BLaER1 (cell line): ENCODE measurements around the gene RPL19.
A peak's percentile ranks its signal among the peaks of the same experiment; 100 is the strongest.

Experiments
- H3K27ac ChIP-seq: shearing (Covaris generic); formaldehyde crosslinking; 2 replicates; pipeline ENCODE4 v1.8.1; 2022
- H3K27me3 ChIP-seq: shearing (Covaris generic); formaldehyde crosslinking; 2 replicates; pipeline ENCODE4 v1.8.1; 2022
- H3K36me3 ChIP-seq: shearing (Covaris generic); formaldehyde crosslinking; 2 replicates; pipeline ENCODE4 v1.8.1; 2022
- H3K4me1 ChIP-seq: shearing (Covaris generic); formaldehyde crosslinking; 2 replicates; pipeline ENCODE4 v1.8.1; 2022
- H3K4me2 ChIP-seq: shearing (Covaris generic); formaldehyde crosslinking; 2 replicates; pipeline ENCODE4 v1.8.1; 2022
- H3K4me3 ChIP-seq: shearing (Covaris generic); formaldehyde crosslinking; 2 replicates; pipeline ENCODE4 v1.8.1; 2022
- H3K9ac ChIP-seq: shearing (Covaris generic); formaldehyde crosslinking; 2 replicates; pipeline ENCODE4 v1.8.1; 2022
- H3K9me3 ChIP-seq: shearing (Covaris generic); formaldehyde crosslinking; 2 replicates; pipeline ENCODE4 v1.8.1; 2022
- H4K20me1 ChIP-seq: shearing (Covaris generic); formaldehyde crosslinking; 2 replicates; pipeline ENCODE4 v1.8.1; 2022
- Cebpa-rat ChIP-seq: shearing (Covaris generic); IDR thresholded peaks from 2 replicates; pipeline ENCODE4 v1.8.1; 2022

The RPL19 gene

DNA sequence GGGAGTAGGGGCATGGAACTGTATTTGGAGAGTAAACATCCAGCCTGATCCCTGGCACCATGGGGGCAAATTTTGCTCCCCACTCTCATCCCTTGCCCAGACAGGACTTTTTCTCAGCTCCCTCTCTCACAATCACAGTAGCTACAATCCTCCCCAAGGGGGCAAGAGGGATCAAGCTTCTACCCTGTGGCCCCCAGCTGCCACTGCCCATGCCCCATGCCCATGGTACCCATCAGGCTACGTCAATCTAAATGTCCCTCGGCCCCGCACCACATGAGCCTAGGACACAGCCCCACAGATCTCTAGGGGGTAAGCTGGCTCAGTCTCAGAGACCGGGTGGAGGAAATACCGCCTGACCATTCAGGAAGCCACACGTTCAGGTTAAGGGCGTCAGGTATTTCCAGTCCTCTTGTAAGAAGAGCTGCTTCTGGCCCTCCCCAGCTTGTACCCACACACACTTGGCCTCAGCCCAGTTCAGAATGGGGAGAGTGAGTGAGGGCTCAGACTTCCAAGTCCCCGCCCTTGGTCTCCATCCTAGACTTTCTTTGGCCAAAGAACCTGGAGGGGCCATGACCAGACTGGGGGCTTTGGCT lies 4.4 kb upstream of the RPL19 start:
- peak overlapping the region; percentile 55 for H3K27ac ChIP-seq
- H3K9ac ChIP-seq, result peak overlapping the region; percentile 52
- peak overlapping the region; percentile 98 for H3K4me2 ChIP-seq
- H3K4me1 ChIP-seq, result peaks cover 55% of the 10 kb centered on the region
- no peaks in the 10 kb centered on the region for H3K27me3 ChIP-seq
- peaks cover 43% of the 10 kb centered on the region for H3K36me3 ChIP-seq
- TF ChIP-seq Cebpa-rat, result no peak
- H3K9me3 ChIP-seq, result no peaks in the 10 kb centered on the region
- peak overlapping the region; percentile 87 for H3K4me3 ChIP-seq
- H4K20me1 ChIP-seq, result peaks cover 51% of the 10 kb centered on the region

DNA sequence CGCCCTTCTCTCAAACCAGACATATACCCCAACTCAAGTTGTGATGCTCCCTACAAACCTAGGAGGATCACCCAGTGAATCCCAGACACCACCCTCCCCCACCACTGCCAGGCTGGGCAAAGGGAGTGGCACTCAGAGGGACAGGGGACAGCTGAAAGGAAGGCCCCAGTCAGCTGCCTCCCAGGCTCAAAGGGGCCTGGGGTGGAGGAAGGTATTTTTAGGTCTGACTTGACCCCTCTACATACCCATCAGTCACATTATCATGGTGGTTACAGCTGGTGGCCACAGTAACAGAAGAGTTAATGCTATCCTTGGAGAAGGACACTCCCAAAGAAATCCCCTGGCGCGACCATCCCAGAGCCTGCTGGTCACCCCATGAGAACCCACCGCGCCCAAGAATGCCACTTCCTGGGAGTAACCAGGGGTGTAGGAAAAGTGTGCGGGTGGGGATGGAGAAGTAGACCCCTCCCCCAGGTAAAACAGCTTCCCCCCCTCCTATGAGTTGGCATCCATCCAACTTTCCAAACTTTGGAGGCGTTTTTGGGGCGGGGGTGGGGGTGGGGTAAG lies 3.8 kb upstream of the RPL19 start:
- peaks cover 41% of the 10 kb centered on the region for H3K36me3 ChIP-seq
- peak overlapping the region; percentile 52; the same call in 1 of the 2 replicates for H3K9ac ChIP-seq
- H3K4me1 ChIP-seq, result peaks cover 59% of the 10 kb centered on the region
- H3K9me3 ChIP-seq, result no peaks in the 10 kb centered on the region
- peaks cover 55% of the 10 kb centered on the region for H4K20me1 ChIP-seq
- H3K27me3 ChIP-seq, result no peaks in the 10 kb centered on the region
- H3K4me2 ChIP-seq, result peak overlapping the region; percentile 98
- peak overlapping the region; percentile 87 for H3K4me3 ChIP-seq
- H3K27ac ChIP-seq, result peak overlapping the region; percentile 55; the same call in 1 of the 2 replicates
- TF ChIP-seq Cebpa-rat, result no peak

DNA sequence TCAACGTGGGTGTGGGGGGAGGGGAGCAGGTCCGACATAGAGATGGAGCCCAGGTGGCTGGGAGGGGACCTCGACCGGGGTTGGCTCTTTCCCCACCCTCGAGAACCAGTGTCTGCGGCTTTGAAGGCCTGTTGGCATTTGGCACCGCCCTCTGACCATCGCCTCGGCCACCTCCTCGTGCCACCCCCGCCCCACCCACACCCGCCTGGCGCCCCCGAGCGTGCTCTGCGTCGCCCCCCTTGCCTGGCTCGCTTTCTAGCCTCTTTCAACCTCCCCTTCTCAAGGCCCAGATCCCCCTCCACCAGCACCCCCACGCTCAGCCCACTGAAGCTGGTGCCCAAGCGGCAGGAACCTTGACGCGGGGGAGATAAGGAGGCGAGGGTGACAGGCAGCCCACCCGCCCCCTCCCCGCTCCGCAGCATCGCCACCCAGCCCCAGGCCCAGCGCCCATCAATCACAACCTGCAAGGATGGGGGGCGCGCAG lies 3.2 kb upstream of the RPL19 start:
- peaks cover 64% of the 10 kb centered on the region for H3K4me1 ChIP-seq
- TF ChIP-seq Cebpa-rat, result no peak
- H3K27ac ChIP-seq, result peak overlapping the region; percentile 80
- H3K9ac ChIP-seq, result peak overlapping the region; percentile 86
- peak overlapping the region; percentile 98 for H3K4me2 ChIP-seq
- H3K4me3 ChIP-seq, result peak overlapping the region; percentile 87
- H4K20me1 ChIP-seq, result peaks cover 55% of the 10 kb centered on the region
- H3K9me3 ChIP-seq, result no peaks in the 10 kb centered on the region
- peaks cover 41% of the 10 kb centered on the region for H3K36me3 ChIP-seq
- no peaks in the 10 kb centered on the region for H3K27me3 ChIP-seq

DNA sequence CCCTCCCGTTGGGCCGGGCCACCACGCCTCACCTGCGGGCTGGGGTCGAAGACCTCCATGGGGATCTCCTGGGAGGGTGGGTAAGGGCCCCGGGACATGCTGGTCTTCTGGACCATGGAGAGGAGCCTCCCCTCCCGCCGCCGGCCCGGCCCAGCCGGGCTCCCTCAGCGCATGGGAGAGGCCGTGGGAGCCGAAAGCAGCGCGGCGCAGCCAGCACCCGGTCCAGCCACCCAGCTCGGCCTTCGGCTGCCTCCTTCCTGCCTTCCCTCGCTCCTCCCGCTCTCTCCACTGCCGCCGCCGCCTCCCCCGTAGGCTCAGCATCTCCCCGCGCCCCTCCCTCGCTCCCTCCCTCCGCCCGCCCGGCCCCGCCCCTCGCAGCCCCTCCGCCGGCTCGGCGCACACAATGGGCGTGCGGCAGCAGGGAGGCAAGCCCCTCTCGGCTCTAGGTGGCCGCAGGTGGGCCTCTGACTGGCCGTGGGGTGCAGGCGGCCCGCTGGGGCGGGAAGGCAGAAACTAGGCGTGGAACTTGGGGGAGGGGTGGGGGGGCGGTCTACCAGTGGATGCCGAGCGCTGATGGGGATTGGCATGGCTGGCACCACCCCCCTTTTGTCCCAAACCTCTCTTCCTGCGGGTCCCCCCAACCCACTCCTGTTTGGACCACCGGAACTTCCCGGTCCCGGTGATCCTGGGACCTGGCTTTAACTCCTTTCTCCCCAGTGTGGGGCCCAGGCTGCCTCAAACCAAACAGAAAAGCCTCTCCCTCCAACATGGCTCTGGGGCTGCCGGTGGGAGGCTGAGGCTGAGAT lies 2.5 kb upstream of the RPL19 start, which contains the start of gene CACNB1:
TSS of gene CACNB1 (minus strand) at position 290 of the 806 bp plus-strand sequence. CDS start at position 116, 174 bp downstream.
- no peaks in the 10 kb centered on the region for H3K27me3 ChIP-seq
- H3K4me1 ChIP-seq, result peaks cover 72% of the 10 kb centered on the region
- peak within 1 kb of the TSS; percentile 98 for H3K4me2 ChIP-seq
- peaks cover 55% of the 10 kb centered on the region for H4K20me1 ChIP-seq
- no peaks in the 10 kb centered on the region for H3K9me3 ChIP-seq
- TF ChIP-seq Cebpa-rat, result no peak
- peak within 1 kb of the TSS; percentile 86 for H3K9ac ChIP-seq
- peak within 1 kb of the TSS; percentile 80 for H3K27ac ChIP-seq
- peaks cover 41% of the 10 kb centered on the region for H3K36me3 ChIP-seq
- peak within 1 kb of the TSS; percentile 87 for H3K4me3 ChIP-seq

DNA sequence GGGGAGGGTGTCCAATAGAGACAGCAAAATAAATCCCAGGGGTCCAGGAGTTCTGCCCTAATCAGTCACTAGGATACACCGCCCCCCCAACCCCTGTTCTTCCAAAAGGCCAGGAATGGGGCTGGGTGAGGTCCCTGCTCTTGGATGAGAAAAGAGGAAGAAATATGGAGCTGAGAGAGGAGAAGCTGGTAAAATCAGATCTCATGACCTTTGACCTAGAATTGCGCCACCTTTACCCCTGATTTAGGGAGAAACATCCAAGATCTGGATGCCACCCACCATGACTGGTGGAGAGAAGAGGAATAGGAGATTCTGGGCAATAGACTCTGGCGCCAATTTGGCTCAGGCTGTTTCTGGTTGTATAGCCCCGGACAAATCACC lies 1.9 kb upstream of the RPL19 start:
- Histone ChIP-seq H3K4me3 (peak overlapping the region; percentile 87), H3K4me2 (peak overlapping the region; percentile 98), H3K36me3 (peaks cover 41% of the 10 kb centered on the region), H3K9me3 (no peaks in the 10 kb centered on the region), H3K27ac (peak overlapping the region; percentile 80), H4K20me1 (peaks cover 56% of the 10 kb centered on the region), H3K27me3 (no peaks in the 10 kb centered on the region), H3K9ac (peak overlapping the region; percentile 86), H3K4me1 (peaks cover 76% of the 10 kb centered on the region)
- no peak for TF ChIP-seq Cebpa-rat

DNA sequence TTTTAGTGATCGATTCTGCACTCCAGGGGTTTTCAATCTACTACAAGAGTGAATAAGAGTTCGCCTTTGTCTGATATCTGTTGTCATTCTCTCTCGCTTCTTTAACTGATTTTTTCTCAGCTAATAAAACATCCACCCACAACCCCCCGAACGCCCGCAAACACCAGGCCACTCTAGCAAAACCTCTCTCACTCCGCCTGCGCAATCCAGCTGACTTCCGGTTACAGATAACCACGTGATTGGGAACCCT lies 338 bp upstream of the RPL19 start:
- no peaks in the 10 kb centered on the region for H3K9me3 ChIP-seq
- peaks cover 44% of the 10 kb centered on the region for H3K36me3 ChIP-seq
- H3K4me3 ChIP-seq, result peak overlapping the region; percentile 94
- H3K27me3 ChIP-seq, result no peaks in the 10 kb centered on the region
- peak overlapping the region; percentile 98 for H3K4me2 ChIP-seq
- H3K4me1 ChIP-seq, result peaks cover 72% of the 10 kb centered on the region
- H4K20me1 ChIP-seq, result peaks cover 56% of the 10 kb centered on the region
- H3K9ac ChIP-seq, result peak overlapping the region; percentile 99
- TF ChIP-seq Cebpa-rat, result peak; percentile 66
- H3K27ac ChIP-seq, result peak overlapping the region; percentile 100

DNA sequence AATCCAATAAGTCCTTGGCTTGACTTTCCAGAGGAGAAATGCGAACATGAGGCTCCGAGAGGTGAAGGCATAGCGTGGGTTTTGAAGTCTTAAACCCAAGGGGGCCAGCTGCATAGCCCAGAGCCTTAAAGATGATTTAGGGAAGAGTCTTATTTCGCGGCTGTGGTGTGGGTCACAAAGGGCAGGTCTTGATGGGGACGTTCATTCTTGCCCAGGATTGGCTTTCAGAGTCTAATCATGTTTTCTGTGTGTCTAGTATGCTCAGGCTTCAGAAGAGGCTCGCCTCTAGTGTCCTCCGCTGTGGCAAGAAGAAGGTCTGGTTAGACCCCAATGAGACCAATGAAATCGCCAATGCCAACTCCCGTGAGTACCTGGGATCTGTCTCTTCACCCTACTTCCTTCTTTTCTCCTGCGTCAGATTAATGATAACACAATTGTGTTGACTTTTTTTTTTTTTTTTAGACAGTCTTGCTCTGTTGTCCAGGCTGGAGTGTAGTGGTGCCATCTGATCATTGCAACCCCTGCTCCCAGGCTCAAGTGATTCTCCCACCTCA lies 951 bp downstream of the RPL19 start:
- Histone ChIP-seq H4K20me1 (peaks cover 48% of the 10 kb centered on the region), H3K4me3 (peak overlapping the region; percentile 94), H3K9me3 (no peaks in the 10 kb centered on the region), H3K4me2 (peak overlapping the region; percentile 98), H3K27ac (peak overlapping the region; percentile 100), H3K27me3 (no peaks in the 10 kb centered on the region), H3K36me3 (peaks cover 50% of the 10 kb centered on the region), H3K9ac (peak overlapping the region; percentile 99), H3K4me1 (peaks cover 60% of the 10 kb centered on the region)
- TF ChIP-seq Cebpa-rat, result no peak

DNA sequence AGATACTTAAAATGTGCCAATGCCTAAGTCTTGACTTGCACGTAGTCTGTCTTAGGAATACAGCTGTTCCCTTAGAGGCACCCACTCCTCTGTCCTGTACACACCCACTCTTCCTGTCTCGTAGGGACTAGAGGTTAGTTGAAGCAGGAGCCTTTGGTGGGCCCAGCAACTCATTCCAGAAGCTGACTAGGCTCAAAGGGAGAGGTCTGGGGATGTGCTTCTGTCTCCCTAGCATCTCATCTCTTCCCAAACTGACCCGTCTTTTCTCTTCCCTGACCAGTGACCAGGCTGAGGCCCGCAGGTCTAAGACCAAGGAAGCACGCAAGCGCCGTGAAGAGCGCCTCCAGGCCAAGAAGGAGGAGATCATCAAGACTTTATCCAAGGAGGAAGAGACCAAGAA lies 4.2 kb downstream of the RPL19 start:
- Histone ChIP-seq H3K4me3 (no peak overlapping the region), H3K36me3 (peaks cover 54% of the 10 kb centered on the region), H3K4me1 (peaks cover 71% of the 10 kb centered on the region), H3K27me3 (no peaks in the 10 kb centered on the region), H4K20me1 (peaks cover 50% of the 10 kb centered on the region), H3K27ac (no peak overlapping the region), H3K4me2 (no peak overlapping the region), H3K9ac (peak overlapping the region; percentile 38; the same call in 1 of the 2 replicates), H3K9me3 (no peaks in the 10 kb centered on the region)
- TF ChIP-seq Cebpa-rat, result no peak

DNA sequence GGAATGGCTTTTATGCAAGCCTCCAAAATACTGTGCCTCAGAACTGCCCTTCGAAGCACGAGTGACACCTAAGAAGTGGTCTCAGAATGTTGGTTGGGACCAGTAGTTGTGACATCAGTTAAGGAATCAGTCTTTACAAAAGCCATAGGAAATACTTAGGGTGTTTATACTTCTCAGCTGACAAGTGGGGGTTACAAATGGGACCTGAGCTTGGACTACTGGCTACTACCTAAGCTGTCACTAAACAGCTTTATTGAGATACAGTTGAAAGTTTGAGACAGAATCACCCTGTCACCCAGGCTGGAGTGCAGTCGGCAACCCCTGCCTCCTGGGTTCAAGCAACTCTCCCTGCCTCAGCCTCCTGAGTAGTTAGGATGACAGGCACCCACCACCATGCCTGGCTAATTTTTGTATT lies 5.0 kb downstream of the RPL19 start:
- no peak overlapping the region for H3K27ac ChIP-seq
- H3K4me3 ChIP-seq, result no peak overlapping the region
- no peak for TF ChIP-seq Cebpa-rat
- H3K27me3 ChIP-seq, result no peaks in the 10 kb centered on the region
- peaks cover 54% of the 10 kb centered on the region for H3K36me3 ChIP-seq
- H3K4me1 ChIP-seq, result peaks cover 76% of the 10 kb centered on the region
- no peaks in the 10 kb centered on the region for H3K9me3 ChIP-seq
- H3K9ac ChIP-seq, result no peak overlapping the region
- peaks cover 50% of the 10 kb centered on the region for H4K20me1 ChIP-seq
- no peak overlapping the region for H3K4me2 ChIP-seq

DNA sequence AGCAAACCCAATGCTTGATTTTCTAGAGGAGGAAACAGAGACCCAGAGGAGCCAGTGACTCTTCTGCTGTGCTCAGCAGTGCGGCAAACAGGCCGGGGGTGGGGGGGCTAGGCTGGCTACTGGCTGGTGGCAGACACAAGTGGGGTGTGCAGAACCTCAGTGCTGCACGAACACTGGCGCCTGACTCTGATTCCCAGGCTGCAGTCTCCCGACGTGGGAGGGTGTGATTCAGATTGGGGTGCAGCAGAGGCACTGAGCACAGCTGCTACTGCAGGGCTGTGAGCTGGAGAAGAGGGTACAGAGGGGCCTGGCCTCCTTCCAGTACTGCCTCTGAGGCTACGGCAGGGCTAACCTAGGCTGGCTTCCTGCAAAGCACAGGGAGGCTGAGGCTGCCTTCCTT lies 8.1 kb downstream of the RPL19 start:
- Histone ChIP-seq H3K4me1 (peaks cover 70% of the 10 kb centered on the region), H4K20me1 (peaks cover 28% of the 10 kb centered on the region), H3K4me2 (peak overlapping the region; percentile 100), H3K36me3 (peaks cover 31% of the 10 kb centered on the region), H3K9me3 (no peaks in the 10 kb centered on the region), H3K4me3 (peak overlapping the region; percentile 44), H3K27ac (peak overlapping the region; percentile 92), H3K27me3 (no peaks in the 10 kb centered on the region), H3K9ac (peak overlapping the region; percentile 65)
- TF ChIP-seq Cebpa-rat, result no peak
